H1 (cell line): ENCODE measurements around the gene SPDYE3. TPM values are rescaled to one million over a fixed set of nuclear protein-coding genes. Genes with fewer than 3 reads are reported as not detected.

Source experiments
- CTCF ChIA-PET: fragments of 300-600 bp; sonication (Branson Sonifier 250); formaldehyde crosslinking; loops from one replicate; lab custom pipeline; 2021; ENCODE audit not compliant: partially characterized antibody; lab: Charles Lee
- POLR2A ChIA-PET: fragments of 300-600 bp; sonication (Branson Sonifier 250); formaldehyde crosslinking; loops from one replicate; lab custom pipeline; 2021; ENCODE audit warnings: inconsistent platforms; ENCODE audit not compliant: partially characterized antibody; lab: Charles Lee
- DNase-seq, 2 experiments: peaks; one replicate each; pipeline versions ENCODE4 v3.0.0 to v3.0.0-alpha.2; 2010 to 2022; ENCODE audit warnings: low spot score in 2 of 2, low read depth in 1 of 2, mixed read lengths in 1 of 2
- FAIRE-seq: peaks from 2 replicates; lab custom pipeline; 2011; peaks lifted over from hg19 to GRCh38; lab: Jason Lieb, UNC
- H2AFZ ChIP-seq: 2 replicates; pipeline ENCODE4 v1.8.1; 2012; ENCODE audit warnings: low read length, inconsistent platforms
- H2AK5ac ChIP-seq: 2 replicates; pipeline ENCODE4 v1.6.1; 2013; ENCODE audit warnings: low read depth, low read length
- H2BK120ac ChIP-seq: replicated peaks from 2 replicates; pipeline ENCODE3; 2013; ENCODE audit warnings: low read depth, low read length, inconsistent platforms
- H2BK12ac ChIP-seq: 2 replicates; pipeline ENCODE4 v1.6.1; 2013; ENCODE audit warnings: low read depth, low read length
- H2BK15ac ChIP-seq: 2 replicates; pipeline ENCODE4 v1.6.1; 2013; ENCODE audit warnings: low read length
- H2BK20ac ChIP-seq: 2 replicates; pipeline ENCODE4 v1.6.1; 2013; ENCODE audit warnings: low read length
- H2BK5ac ChIP-seq: 2 replicates; pipeline ENCODE4 v1.6.1; 2013; ENCODE audit warnings: low read depth, low read length
- H3K14ac ChIP-seq: 2 replicates; pipeline ENCODE4 v1.6.1; 2013; ENCODE audit warnings: inconsistent platforms; ENCODE audit not compliant: insufficient read length
- H3K18ac ChIP-seq: 2 replicates; pipeline ENCODE4 v1.6.1; 2013; ENCODE audit warnings: low read length; ENCODE audit errors: extremely low read depth
- H3K23ac ChIP-seq: 2 replicates; pipeline ENCODE4 v1.6.1; 2013; ENCODE audit warnings: inconsistent platforms; ENCODE audit not compliant: insufficient read length
- H3K23me2 ChIP-seq: 2 replicates; pipeline ENCODE4 v1.6.1; 2013; ENCODE audit warnings: low read depth, low read length
- H3K27ac ChIP-seq: 2 replicates; pipeline ENCODE4 v1.6.1; 2011; ENCODE audit warnings: low read depth, low read length, inconsistent platforms
- H3K27me3 ChIP-seq, 4 experiments: replicated peaks in 1 of 4; 1 replicate in 1 of 4; 2 replicates in 3 of 4; pipeline versions ENCODE4 v1.6.1 to v1.8.1; 2011 to 2013; ENCODE audit warnings: low read length in 3 of 4, mild to moderate bottlenecking in 3 of 4, inconsistent platforms in 2 of 4, mixed read lengths in 2 of 4, moderate library complexity in 1 of 4; ENCODE audit not compliant: control insufficient read depth in 3 of 4, insufficient read depth in 3 of 4; ENCODE audit errors: extremely low read depth in 1 of 4
- H3K36me3 ChIP-seq, 4 experiments: 2 replicates each; pipeline versions ENCODE4 v1.6.1 to v1.8.1; 2011 to 2013; ENCODE audit warnings: mild to moderate bottlenecking in 4 of 4, low read length in 3 of 4, moderate library complexity in 2 of 4, control low read depth in 1 of 4, inconsistent platforms in 1 of 4; ENCODE audit not compliant: insufficient read depth in 4 of 4, control insufficient read depth in 2 of 4
- H3K4ac ChIP-seq: replicated peaks from 2 replicates; pipeline ENCODE3; 2013; ENCODE audit warnings: low read length, low read depth, mixed read lengths, inconsistent platforms; ENCODE audit not compliant: insufficient read length
- H3K4me1 ChIP-seq, 4 experiments: replicated peaks in 1 of 4; 1 replicate in 1 of 4; 2 replicates in 3 of 4; pipeline versions ENCODE4 v1.6.1 to v1.8.1; 2011 to 2013; ENCODE audit warnings: low read length in 3 of 4, inconsistent platforms in 2 of 4, mixed read lengths in 1 of 4; ENCODE audit not compliant: insufficient read depth in 4 of 4, control insufficient read depth in 3 of 4
- H3K4me2 ChIP-seq, 2 experiments: 2 replicates each; pipeline versions ENCODE4 v1.6.1 to v1.8.1; 2011 to 2013; ENCODE audit warnings: low read depth in 2 of 2, low read length in 2 of 2, control low read depth in 1 of 2, inconsistent platforms in 1 of 2, mild to moderate bottlenecking in 1 of 2; ENCODE audit not compliant: insufficient read depth in 1 of 2
- H3K4me3 ChIP-seq, 4 experiments: fragments of 200-600, 300-600 bp in 1 of 4; sonication (generic), shearing (Covaris generic), sonication (Bioruptor Twin) in 1 of 4; 2 replicates each; pipeline versions ENCODE4 v1.5.1 to v1.8.1; 2011 to 2016; ENCODE audit warnings: low read length in 4 of 4, low read depth in 3 of 4, control low read depth in 2 of 4, inconsistent platforms in 2 of 4, mild to moderate bottlenecking in 2 of 4, mixed read lengths in 1 of 4, moderate library complexity in 1 of 4; ENCODE audit not compliant: insufficient read depth in 2 of 4; ENCODE audit errors: extremely low read depth in 1 of 4
- H3K56ac ChIP-seq: replicated peaks from 2 replicates; pipeline ENCODE3; 2013; ENCODE audit warnings: low read depth, mild to moderate bottlenecking, mixed read lengths, low read length, inconsistent platforms; ENCODE audit not compliant: insufficient read length
- H3K79me1 ChIP-seq: 2 replicates; pipeline ENCODE4 v1.6.1; 2013; ENCODE audit warnings: low read depth, low read length, control low read depth
- H3K79me2 ChIP-seq, 2 experiments: 2 replicates each; pipeline versions ENCODE4 v1.6.1 to v1.8.1; 2012 to 2013; ENCODE audit warnings: low read length in 2 of 2, mild to moderate bottlenecking in 2 of 2, inconsistent platforms in 1 of 2; ENCODE audit not compliant: insufficient read depth in 2 of 2, control insufficient read depth in 1 of 2
- H3K9ac ChIP-seq, 4 experiments: replicated peaks in 1 of 4; 1 replicate in 1 of 4; 2 replicates in 3 of 4; pipeline versions ENCODE4 v1.6.1 to v1.8.1; 2011 to 2013; ENCODE audit warnings: low read depth in 3 of 4, low read length in 3 of 4, control low read depth in 2 of 4, mild to moderate bottlenecking in 2 of 4, moderate library complexity in 2 of 4, inconsistent platforms in 1 of 4; ENCODE audit errors: extremely low read depth in 1 of 4
- H3K9me3 ChIP-seq, 2 experiments: 2 replicates each; pipeline versions ENCODE4 v1.6.1 to v1.8.1; 2012 to 2013; ENCODE audit warnings: mild to moderate bottlenecking in 2 of 2, moderate library complexity in 2 of 2, control low read depth in 1 of 2, inconsistent platforms in 1 of 2, low read depth in 1 of 2, low read length in 1 of 2, mixed read lengths in 1 of 2; ENCODE audit not compliant: insufficient read depth in 2 of 2
- H4K20me1 ChIP-seq, 2 experiments: replicated peaks in 1 of 2; 2 replicates each; pipeline versions ENCODE3 to v1.8.1; 2011 to 2013; ENCODE audit warnings: inconsistent platforms in 2 of 2, low read length in 2 of 2, mild to moderate bottlenecking in 1 of 2; ENCODE audit not compliant: insufficient read depth in 2 of 2, control insufficient read depth in 1 of 2
- H4K5ac ChIP-seq: 2 replicates; pipeline ENCODE4 v1.6.1; 2013; ENCODE audit warnings: low read length, low read depth, mixed read lengths, inconsistent platforms; ENCODE audit not compliant: insufficient read length
- H4K8ac ChIP-seq: 2 replicates; pipeline ENCODE4 v1.8.0; 2013; ENCODE audit warnings: mild to moderate bottlenecking, moderate library complexity, low read length, inconsistent platforms; ENCODE audit not compliant: insufficient read depth; ENCODE audit errors: extremely low read depth
- H4K91ac ChIP-seq: replicated peaks from 2 replicates; pipeline ENCODE3; 2013; ENCODE audit warnings: low read length, mixed read lengths, inconsistent platforms; ENCODE audit not compliant: insufficient read length
- CHD1 ChIP-seq: IDR thresholded peaks from 2 replicates; pipeline ENCODE4 v1.6.1; 2012; ENCODE audit warnings: low read depth, low read length, improper control_type of control experiment
- KDM1A ChIP-seq: fragments of 200-600, 300-600 bp; sonication (generic); IDR thresholded peaks from 2 replicates; pipeline ENCODE4 v1.7.1; 2016; ENCODE audit warnings: mild to moderate bottlenecking, low read length, borderline replicate concordance
- RAD21 ChIP-seq, 2 experiments: IDR thresholded peaks in 1 of 2; conservative IDR thresholded peaks in 1 of 2; 2 replicates each; pipeline ENCODE4 v1.6.1; 2011; ENCODE audit warnings: low read depth in 2 of 2, low read length in 2 of 2, improper control_type of control experiment in 1 of 2, inconsistent platforms in 1 of 2, mild to moderate bottlenecking in 1 of 2, moderate library complexity in 1 of 2
- RFX5 ChIP-seq: IDR thresholded peaks from 2 replicates; pipeline ENCODE4 v1.6.1; 2011; ENCODE audit warnings: low read depth, low read length, improper control_type of control experiment, borderline replicate concordance
- WGBS, 2 experiments: shearing (Covaris generic) in 1 of 2; methylation state at CpG; one replicate each; pipeline versions ENCODE4 v1.1.6 to v1.1.7; 2013 to 2015; ENCODE audit warnings: low lambda C conversion rate in 2 of 2, mixed read lengths in 2 of 2, inconsistent platforms in 1 of 2, low coverage in 1 of 2, missing lambda C conversion rate in 1 of 2; ENCODE audit not compliant: insufficient replicate concordance in 2 of 2, insufficient coverage in 1 of 2, insufficient read length in 1 of 2; ENCODE audit errors: extremely low coverage in 1 of 2, missing lambda C conversion rate in 1 of 2; 5-methylcytosine and 5-hydroxymethylcytosine counted together
- polyA plus RNA-seq, 7 experiments: library from polyadenylated mRNA; depleted of rRNA in 3 of 7; stranded (reverse) in 5 of 7; unstranded in 2 of 7; fragments of >200 nt in 5 of 7; fragments of 200-250 nt in 2 of 7; gene quantifications; 1 replicate in 5 of 7; 2 replicates in 1 of 7; 4 replicates in 1 of 7; pipeline versions ENCODE4 v1.2.1 to v1.2.3, GENCODE V29; 2011 to 2013; ENCODE audit warnings: missing spikeins in 2 of 7, mixed read lengths in 2 of 7
- total RNA-seq: library from RNA; stranded (reverse); fragmentation: NEBNext Ultra II Directional; extraction: Animal tissue kit (Norgen Biotek cat#: 25700); gene quantifications from 2 replicates; pipeline ENCODE4 v1.2.1, GENCODE V29; 2021

The SPDYE3 gene
- total and polyA plus RNA-seq, 2 of the 8 experiments (the other 6 are each of a cell fraction or from before 2014, with no cell fraction given) = not detected

GRCh38 chr7:100358027-100358856, 50.7 kb downstream of the SPDYE3 start, which contains the start of gene PILRB:
Gene PILRB (plus strand): TSS chr7:100358117. CDS start chr7:100358303, 186 bp downstream.
- H2AFZ ChIP-seq = no peak within 1 kb of the TSS
- TF ChIP-seq CHD1 (no peak), KDM1A (no peak), RFX5 (no peak), RAD21 (IDR thresholded peaks at IDR 0.05 in 1 of 2, conservative IDR thresholded peaks at IDR 0.05 in 1 of 2; ENCODE audit: low read depth in 2 of 2, low read length in 2 of 2) (peak; percentile 16 to 23; a peak in 2 of 4 replicates)
- H2AK5ac ChIP-seq = no peak within 1 kb of the TSS
- peak within 1 kb of the TSS; percentile 57; the same call in 1 of the 2 replicates for H4K8ac ChIP-seq
- H3K27me3 ChIP-seq = no peaks in the 10 kb centered on the region
- H3K18ac ChIP-seq = no peak within 1 kb of the TSS
- no peak within 1 kb of the TSS for H2BK15ac ChIP-seq
- H3K4me3 ChIP-seq = no peak within 1 kb of the TSS
- no peaks in the 10 kb centered on the region for H3K4me1 ChIP-seq
- 81% methylated on average over 7 of the region's 11 CpGs; no CpG with 5 or more reads in 1 of the 2 experiments for WGBS, 2 experiments
- DNase-seq (no peak), FAIRE-seq (no peak)
- ChIA-PET POLR2A (interaction anchor here (1.1 to 2.3 kb wide), 4 partner anchors 11 to 203 kb away, joined by 3 to 12 read pairs (median 4); partner anchors contain the start of genes MEPCE and ZCWPW1), CTCF (interaction anchor here (1.8 to 2.3 kb wide), 2 partner anchors 49 to 99 kb away, joined by 4 to 14 read pairs; no protein-coding TSS in a partner anchor)
- no peak within 1 kb of the TSS for H3K27ac ChIP-seq
- H2BK5ac ChIP-seq = no peak within 1 kb of the TSS
- H2BK120ac ChIP-seq = no peak within 1 kb of the TSS
- peaks cover 2 to 7% of the 10 kb centered on the region in 2 experiments for H4K20me1 ChIP-seq
- no peak within 1 kb of the TSS for H3K4me2 ChIP-seq
- H2BK12ac ChIP-seq = no peak within 1 kb of the TSS
- no peaks in the 10 kb centered on the region for H3K79me2 ChIP-seq
- no peak within 1 kb of the TSS for H3K56ac ChIP-seq
- no peak within 1 kb of the TSS for H4K91ac ChIP-seq
- no peak within 1 kb of the TSS for H3K4ac ChIP-seq
- no peak within 1 kb of the TSS for H3K23ac ChIP-seq
- no peak within 1 kb of the TSS for H2BK20ac ChIP-seq
- H4K5ac ChIP-seq = no peak within 1 kb of the TSS
- H3K79me1 ChIP-seq = no peaks in the 10 kb centered on the region
- no peak within 1 kb of the TSS for H3K9ac ChIP-seq
- no peaks in the 10 kb centered on the region for H3K9me3 ChIP-seq
- peaks cover 33 to 77% (median 57%) of the 10 kb centered on the region in 4 experiments for H3K36me3 ChIP-seq
- H3K23me2 ChIP-seq = no peaks in the 10 kb centered on the region
- no peak within 1 kb of the TSS for H3K14ac ChIP-seq
